ENCODE data around the gene PLEKHA7.

Gene PLEKHA7

DNA sequence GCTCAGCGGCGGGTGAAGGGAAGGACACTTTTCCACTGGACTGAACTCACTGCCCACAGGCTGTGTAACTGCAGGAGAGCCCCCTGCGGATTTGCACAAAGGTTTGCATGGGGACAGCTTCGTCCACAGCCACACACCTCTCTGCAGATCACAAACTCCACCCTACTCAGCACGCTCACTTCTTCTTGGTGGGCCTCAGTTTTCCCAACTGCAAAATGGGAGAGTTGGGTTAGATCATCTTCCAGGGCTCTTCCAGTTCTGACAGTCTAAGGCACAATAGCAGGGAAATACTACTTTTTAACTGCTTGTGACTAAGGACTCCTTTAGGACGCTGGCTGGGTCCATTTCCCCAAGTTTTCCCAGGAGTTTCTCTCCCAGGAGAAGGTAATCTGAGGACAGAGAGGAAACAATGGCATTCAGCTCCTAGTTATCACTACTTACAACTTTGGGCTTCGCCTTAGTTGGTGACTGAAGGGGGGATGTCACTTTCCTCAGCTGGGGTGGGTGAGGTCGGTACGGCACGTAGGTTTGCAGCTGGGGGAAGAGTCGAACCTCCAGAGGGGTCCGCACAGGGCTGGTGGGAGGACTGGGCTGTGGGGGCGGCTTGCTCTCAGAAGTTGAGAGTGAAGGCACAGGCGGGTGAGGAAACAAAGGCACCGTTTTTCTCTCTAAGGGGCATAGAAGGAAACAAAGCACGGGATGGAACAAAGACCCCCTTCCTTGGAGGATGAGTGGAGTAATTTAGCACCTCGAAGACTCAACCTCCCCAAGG, 220.0 kb downstream of the PLEKHA7 start:
- no peak overlapping the region for H3K4me3 ChIP-seq (ENCODE audit: low read length)
- TF ChIP-seq ZNF274 (IDR thresholded peaks at IDR 0.05; ENCODE audit: low read depth, low read length): no peak

DNA sequence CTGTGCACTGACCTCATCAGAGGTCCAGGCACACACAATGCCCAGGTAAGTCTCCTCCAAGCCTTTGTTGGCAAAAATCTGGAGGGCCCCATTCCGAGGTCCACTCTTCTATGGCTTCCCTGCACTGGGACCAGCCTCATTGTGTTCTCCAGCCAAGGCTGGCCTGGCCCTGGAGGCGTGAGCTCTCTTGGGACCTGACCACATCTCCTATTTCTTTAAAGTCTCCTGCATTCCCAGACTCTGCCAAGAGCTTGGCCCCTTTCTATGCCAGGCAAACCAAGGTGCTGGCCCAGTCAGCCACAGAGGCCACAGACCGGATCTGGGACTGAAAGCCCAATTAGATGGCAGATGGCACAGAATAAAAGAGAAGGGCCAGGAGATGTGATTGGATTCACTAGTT, 220.7 kb downstream of the PLEKHA7 start:
- no peak for TF ChIP-seq ZNF274 (IDR thresholded peaks at IDR 0.05; ENCODE audit: low read depth, low read length)
- H3K4me3 ChIP-seq (ENCODE audit: low read length): no peak overlapping the region

DNA sequence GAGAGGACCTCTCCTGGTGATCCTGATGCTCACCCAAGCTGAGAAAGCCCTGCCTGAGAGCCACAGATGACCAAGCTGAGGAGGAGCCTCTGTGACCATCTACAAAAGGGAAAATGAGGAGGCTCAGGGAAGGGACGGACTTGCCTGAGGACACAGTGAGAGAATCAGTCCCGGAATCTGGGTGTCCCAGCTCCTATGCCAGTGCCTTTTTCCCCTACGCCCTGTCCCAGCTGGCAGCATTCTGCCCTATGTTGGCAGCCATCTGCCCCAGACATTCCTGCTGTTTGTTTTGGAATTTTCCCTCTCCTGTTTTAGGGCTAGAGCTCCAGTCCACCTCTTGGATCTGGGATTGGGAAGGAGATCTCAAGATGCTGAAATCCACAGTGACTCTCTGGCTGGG, 221.2 kb downstream of the PLEKHA7 start:
- no peak for TF ChIP-seq ZNF274 (IDR thresholded peaks at IDR 0.05; ENCODE audit: low read depth, low read length)
- no peak overlapping the region for H3K4me3 ChIP-seq (ENCODE audit: low read length)

DNA sequence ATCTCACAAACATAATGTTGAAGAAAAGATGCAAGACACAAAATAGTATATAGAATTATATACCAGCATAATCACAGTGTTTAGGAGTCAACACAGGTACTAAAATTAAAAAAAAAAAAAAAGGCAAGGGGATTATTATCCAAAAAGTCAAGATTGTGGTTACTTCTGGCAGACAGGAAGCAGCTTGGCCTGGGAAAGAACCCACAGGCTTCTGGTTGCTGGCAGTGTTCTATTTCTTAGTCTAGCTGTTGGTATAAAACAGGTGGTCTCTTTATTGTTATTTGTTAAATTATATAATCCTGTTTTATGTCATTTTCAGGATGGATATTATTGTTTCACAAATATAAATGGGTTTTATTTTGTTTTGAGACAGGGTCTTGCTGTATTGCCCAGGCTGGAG, 221.8 kb downstream of the PLEKHA7 start:
- H3K4me3 ChIP-seq (ENCODE audit: low read length): no peak overlapping the region
- no peak for TF ChIP-seq ZNF274 (IDR thresholded peaks at IDR 0.05; ENCODE audit: low read depth, low read length)

- H3K4me3 ChIP-seq (ENCODE audit: low read length): no peak overlapping the region
- TF ChIP-seq ZNF274 (IDR thresholded peaks at IDR 0.05; ENCODE audit: low read depth, low read length): no peak
Observed at GRCh38 chr11:16791191-16791961, 222.8 kb downstream of the PLEKHA7 start.

- H3K4me3 ChIP-seq (ENCODE audit: low read length): no peak overlapping the region
- TF ChIP-seq ZNF274 (IDR thresholded peaks at IDR 0.05; ENCODE audit: low read depth, low read length): no peak
Observed at GRCh38 chr11:16790486-16791190, 223.6 kb downstream of the PLEKHA7 start.

- no peak overlapping the region for H3K4me3 ChIP-seq (ENCODE audit: low read length)
- no peak for TF ChIP-seq ZNF274 (IDR thresholded peaks at IDR 0.05; ENCODE audit: low read depth, low read length)
Observed at GRCh38 chr11:16789560-16790485, 224.4 kb downstream of the PLEKHA7 start.

DNA sequence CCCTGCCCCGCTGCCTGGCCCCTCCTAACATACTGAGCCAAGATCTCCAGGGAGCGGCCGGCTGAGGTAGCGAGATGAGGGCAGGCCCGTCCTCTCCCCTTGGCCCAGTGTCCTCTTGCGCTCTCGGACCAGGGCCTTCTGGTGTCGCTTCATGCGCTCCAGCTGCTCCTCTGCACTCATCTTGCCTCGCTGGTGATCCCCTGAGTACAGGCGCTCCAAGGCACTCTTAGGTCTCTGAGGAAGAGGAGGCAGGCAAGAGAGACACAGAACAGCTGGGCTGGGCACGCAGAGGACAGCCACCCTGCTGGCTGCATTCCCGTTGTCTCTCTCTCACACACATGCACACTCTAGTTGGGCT, 225.2 kb downstream of the PLEKHA7 start:
- H3K4me3 ChIP-seq (ENCODE audit: low read length): no peak overlapping the region
- no peak for TF ChIP-seq ZNF274 (IDR thresholded peaks at IDR 0.05; ENCODE audit: low read depth, low read length)

- no peak overlapping the region for H3K4me3 ChIP-seq (ENCODE audit: low read length)
- no peak for TF ChIP-seq ZNF274 (IDR thresholded peaks at IDR 0.05; ENCODE audit: low read depth, low read length)
Observed at GRCh38 chr11:16788141-16789062, 225.8 kb downstream of the PLEKHA7 start.

DNA sequence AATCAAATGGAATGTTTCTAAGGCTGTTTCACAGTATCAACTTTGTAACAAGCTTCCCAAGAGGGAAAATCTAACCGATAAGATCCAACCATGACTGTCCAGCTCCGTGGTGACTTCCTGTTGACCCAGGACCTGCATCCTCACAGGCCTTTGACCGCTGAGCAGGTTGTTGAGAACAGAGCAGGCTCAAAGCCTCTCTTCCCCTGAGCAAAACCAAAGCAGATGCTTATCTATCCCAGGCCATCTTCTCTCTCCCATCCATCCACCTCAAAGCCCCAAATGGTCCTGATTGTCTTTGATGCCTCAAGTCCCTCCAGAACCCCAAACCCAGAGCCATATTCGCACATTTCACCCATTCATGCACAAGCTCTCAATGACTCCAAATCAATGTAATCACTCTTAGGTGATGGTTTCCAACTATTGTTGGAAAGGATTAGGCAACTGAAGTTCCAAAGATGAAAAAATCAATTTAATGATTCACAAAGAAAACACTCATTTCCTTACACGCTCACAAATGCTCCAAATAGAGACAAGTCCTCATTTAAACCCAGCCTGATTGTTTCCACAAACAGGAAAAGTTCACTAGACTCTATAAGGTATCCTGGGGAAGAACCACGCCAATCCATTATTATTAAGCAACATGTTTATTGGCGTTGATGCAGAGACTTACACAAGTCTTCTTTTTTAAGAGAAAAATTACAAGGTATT, 227.0 kb downstream of the PLEKHA7 start:
- no peak for TF ChIP-seq ZNF274 (IDR thresholded peaks at IDR 0.05; ENCODE audit: low read depth, low read length)
- no peak overlapping the region for H3K4me3 ChIP-seq (ENCODE audit: low read length)

GRCh38 chr11:16786131-16786530, 228.1 kb downstream of the PLEKHA7 start:
- no peak overlapping the region for H3K4me3 ChIP-seq (ENCODE audit: low read length)
- TF ChIP-seq ZNF274 (IDR thresholded peaks at IDR 0.05; ENCODE audit: low read depth, low read length): no peak

- no peak overlapping the region for H3K4me3 ChIP-seq (ENCODE audit: low read length)
- no peak for TF ChIP-seq ZNF274 (IDR thresholded peaks at IDR 0.05; ENCODE audit: low read depth, low read length)
Observed at GRCh38 chr11:16785520-16786128, 228.6 kb downstream of the PLEKHA7 start.
